Measurements from ENCODE around the gene GMDS. TPM values are rescaled to one million over a fixed set of nuclear protein-coding genes. Genes with fewer than 3 reads are reported as not detected.

The GMDS gene
- total RNA-seq, 1 experiment from 2014 or later, result 23.6 TPM

GRCh38 chr6:2240961-2241360 is 4.4 kb downstream of the GMDS start:
- no peak for DNase-seq (ENCODE audit: low spot score)

- DNase-seq (ENCODE audit: low spot score), result peak; percentile 95
Measured at GRCh38 chr6:2237001-2237400, 8.4 kb downstream of the GMDS start.

- no peak for DNase-seq (ENCODE audit: low spot score)
Measured at GRCh38 chr6:2235777-2236495, 9.5 kb downstream of the GMDS start.

- DNase-seq (ENCODE audit: low spot score), result no peak
Measured at GRCh38 chr6:2232445-2232844, 13.0 kb downstream of the GMDS start.

- peak; percentile 80 for DNase-seq (ENCODE audit: low spot score)
Measured at GRCh38 chr6:2231438-2231837, 14.0 kb downstream of the GMDS start.

GRCh38 chr6:2230659-2231277 is 14.6 kb downstream of the GMDS start:
- DNase-seq (ENCODE audit: low spot score), result no peak

GRCh38 chr6:2229742-2230141 is 15.7 kb downstream of the GMDS start:
- no peak for DNase-seq (ENCODE audit: low spot score)

GRCh38 chr6:2229039-2229438 is 16.4 kb downstream of the GMDS start:
- DNase-seq (ENCODE audit: low spot score), result no peak

GRCh38 chr6:2228392-2228791 is 17.0 kb downstream of the GMDS start:
- no peak for DNase-seq (ENCODE audit: low spot score)

- no peak for DNase-seq (ENCODE audit: low spot score)
Measured at GRCh38 chr6:2226775-2227174, 18.6 kb downstream of the GMDS start.

GRCh38 chr6:2225422-2226392 is 19.7 kb downstream of the GMDS start:
- DNase-seq (ENCODE audit: low spot score), result no peak

GRCh38 chr6:2224847-2225382 is 20.5 kb downstream of the GMDS start:
- no peak for DNase-seq (ENCODE audit: low spot score)

GRCh38 chr6:2222275-2222842 is 23.0 kb downstream of the GMDS start:
- DNase-seq (ENCODE audit: low spot score), result no peak

- no peak for DNase-seq (ENCODE audit: low spot score)
Measured at GRCh38 chr6:2221726-2222274, 23.6 kb downstream of the GMDS start.

GRCh38 chr6:2220154-2220553 is 25.3 kb downstream of the GMDS start:
- DNase-seq (ENCODE audit: low spot score), result no peak

- no peak for DNase-seq (ENCODE audit: low spot score)
Measured at GRCh38 chr6:2218866-2219265, 26.5 kb downstream of the GMDS start.

- DNase-seq (ENCODE audit: low spot score), result no peak
Measured at GRCh38 chr6:2216794-2217383, 28.5 kb downstream of the GMDS start.

- no peak for DNase-seq (ENCODE audit: low spot score)
Measured at GRCh38 chr6:2215342-2215741, 30.1 kb downstream of the GMDS start.

- no peak for DNase-seq (ENCODE audit: low spot score)
Measured at GRCh38 chr6:2213086-2213485, 32.3 kb downstream of the GMDS start.

- peak; percentile 31 for DNase-seq (ENCODE audit: low spot score)
Measured at GRCh38 chr6:2209226-2209809, 36.1 kb downstream of the GMDS start.

- DNase-seq (ENCODE audit: low spot score), result no peak
Measured at GRCh38 chr6:2208468-2208867, 36.9 kb downstream of the GMDS start.
